ENCODE data around the gene PARD3.

GRCh38 chr10:34861293-34862021 lies 46.4 kb upstream of the PARD3 start:
- TF ChIP-seq SMC3 (IDR thresholded peaks at IDR 0.05; ENCODE audit: borderline replicate concordance, low read length) (no peak), NR2C2 (IDR thresholded peaks at IDR 0.05; ENCODE audit: borderline replicate concordance, control insufficient read depth, insufficient read length, low read depth) (no peak), ZNF274 (IDR thresholded peaks at IDR 0.05; ENCODE audit: insufficient read depth, insufficient read length) (no peak), ESRRA (IDR thresholded peaks at IDR 0.05; ENCODE audit: low read length) (no peak), CTCF (IDR thresholded peaks at IDR 0.05 in 2 of 3, conservative IDR thresholded peaks at IDR 0.05 in 1 of 3; ENCODE audit: control insufficient read depth in 2 of 3, extremely low read depth in 1 of 3, insufficient read depth in 1 of 3, low read depth in 3 of 3, low read length in 3 of 3) (no peak), POLR2A (IDR thresholded peaks at IDR 0.05; ENCODE audit: low read depth, low read length) (no peak), SUZ12 (IDR thresholded peaks at IDR 0.05; ENCODE audit: unreplicated experiment) (no peak), EP300 (IDR thresholded peaks at IDR 0.05; ENCODE audit: borderline replicate concordance in 1 of 2, control insufficient read depth in 1 of 2, low read depth in 2 of 2, low read length in 2 of 2) (no peak), NRF1 (conservative IDR thresholded peaks at IDR 0.05; ENCODE audit: low read depth, low read length) (no peak)
- TF ChIP-seq, protein P1, sequence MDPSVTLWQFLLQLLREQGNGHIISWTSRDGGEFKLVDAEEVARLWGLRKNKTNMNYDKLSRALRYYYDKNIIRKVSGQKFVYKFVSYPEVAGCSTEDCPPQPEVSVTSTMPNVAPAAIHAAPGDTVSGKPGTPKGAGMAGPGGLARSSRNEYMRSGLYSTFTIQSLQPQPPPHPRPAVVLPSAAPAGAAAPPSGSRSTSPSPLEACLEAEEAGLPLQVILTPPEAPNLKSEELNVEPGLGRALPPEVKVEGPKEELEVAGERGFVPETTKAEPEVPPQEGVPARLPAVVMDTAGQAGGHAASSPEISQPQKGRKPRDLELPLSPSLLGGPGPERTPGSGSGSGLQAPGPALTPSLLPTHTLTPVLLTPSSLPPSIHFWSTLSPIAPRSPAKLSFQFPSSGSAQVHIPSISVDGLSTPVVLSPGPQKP (IDR thresholded peaks at IDR 0.05; ENCODE audit: low read depth, low read length): no peak

All from GM12878 (cell line).